Measurements from ENCODE around the gene OR2A42. TPM values are rescaled to one million over a fixed set of nuclear protein-coding genes. Genes with fewer than 3 reads are reported as not detected.

The OR2A42 gene
- under 0.01 TPM for total RNA-seq

DNA sequence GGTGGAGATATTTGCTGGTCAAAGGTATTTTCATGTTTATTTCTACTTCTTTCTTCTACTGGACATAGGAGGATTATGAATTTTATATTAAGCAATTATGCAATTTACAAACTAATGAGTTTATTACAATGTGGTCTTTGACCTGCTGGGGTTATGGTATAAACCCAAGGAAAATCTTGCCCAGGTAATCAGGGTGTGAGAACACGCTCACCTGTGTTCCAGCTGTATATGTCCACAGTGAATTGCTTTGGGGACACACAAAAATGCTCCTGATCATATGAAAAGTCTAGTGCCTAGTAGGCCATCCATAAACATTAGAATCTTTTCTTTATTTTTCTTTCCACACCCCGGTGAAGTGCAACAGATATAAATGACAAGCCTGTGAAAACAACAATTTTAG lies at the start of gene OR2A42:
Gene OR2A42, minus strand, starts transcription at position 241 of the 400 bp plus-strand sequence. CDS start 6,762 bp downstream, outside the sequence.

GRCh38 chr7:144269188-144269587 lies 29.8 kb upstream of the OR2A42 start, which contains the start of gene CTAGE8:
TSS of gene CTAGE8 (minus strand) at chr7:144269288. CDS start at chr7:144269250, 38 bp downstream.

GRCh38 chr7:144264692-144265091 lies 25.3 kb upstream of the OR2A42 start, which contains the start of gene OR2A7:
TSS of gene OR2A7 (minus strand) at chr7:144264792. CDS start at chr7:144259628, 5,164 bp downstream.

GRCh38 chr7:144195212-144195872 lies 44.1 kb downstream of the OR2A42 start, which contains the start of gene ARHGEF35:
TSS of gene ARHGEF35 (minus strand) at chr7:144195833. CDS start at chr7:144188383, 7,450 bp downstream.

GRCh38 chr7:144183166-144183565 lies 56.2 kb downstream of the OR2A42 start, which contains the start of gene CTAGE4:
TSS of gene CTAGE4 (plus strand) at chr7:144183466. CDS start at chr7:144183504, 38 bp downstream.

Other genes with a start within 250 kb of the OR2A42 start
- not detected for gene OR6B1, start 239.3 kb downstream of the OR2A42 start, total RNA-seq
- gene OR2A5, start 190.7 kb downstream of the OR2A42 start, total RNA-seq = not detected
- not detected for gene OR2A25, start 169.8 kb downstream of the OR2A42 start, total RNA-seq
- not detected for gene OR2A12, start 153.3 kb downstream of the OR2A42 start, total RNA-seq
- not detected for gene OR2A2, start 130.0 kb downstream of the OR2A42 start, total RNA-seq
- not detected for gene OR2A14, start 116.4 kb downstream of the OR2A42 start, total RNA-seq
- 1.6 TPM for gene CTAGE4, start 56.1 kb downstream of the OR2A42 start, total RNA-seq
- gene ARHGEF35, start 43.8 kb downstream of the OR2A42 start, total RNA-seq = 1.6 TPM
- 0.94 TPM for gene OR2A7, start 25.2 kb upstream of the OR2A42 start, total RNA-seq
- not detected for gene CTAGE8, start 29.7 kb upstream of the OR2A42 start, total RNA-seq
- not detected for gene OR2A1, start 72.8 kb upstream of the OR2A42 start, total RNA-seq
- 1.3 TPM for gene ARHGEF5, start 115.8 kb upstream of the OR2A42 start, total RNA-seq
- not detected for gene NOBOX, start 164.1 kb upstream of the OR2A42 start, total RNA-seq

All from parietal lobe (tissue), 1 donor.